UCSD-AML1 (cell line): Measurements from ENCODE around the gene MAPK1IP1L.

Experiments used
- DNase-seq: peaks from one replicate; lab custom pipeline; 2025; ENCODE audit not compliant: unreplicated experiment; lab: John Stamatoyannopoulos, UW

The MAPK1IP1L gene

GRCh38 chr14:55094292-55095157 lies 43.1 kb downstream of the MAPK1IP1L start:
- DNase-seq, result no peak

GRCh38 chr14:55097881-55098560 lies 46.6 kb downstream of the MAPK1IP1L start:
- no peak for DNase-seq

- no peak for DNase-seq
Observed at GRCh38 chr14:55098561-55098898, 47.1 kb downstream of the MAPK1IP1L start.

- DNase-seq, result no peak
Observed at GRCh38 chr14:55099756-55100155, 48.3 kb downstream of the MAPK1IP1L start.

GRCh38 chr14:55101698-55102097 lies 50.3 kb downstream of the MAPK1IP1L start:
- no peak for DNase-seq

- peak; percentile 32 for DNase-seq
Observed at GRCh38 chr14:55102141-55102621, 50.7 kb downstream of the MAPK1IP1L start.

- DNase-seq, result no peak
Observed at GRCh38 chr14:55103005-55103640, 51.7 kb downstream of the MAPK1IP1L start.

GRCh38 chr14:55103971-55104954 lies 52.8 kb downstream of the MAPK1IP1L start:
- DNase-seq, result peak; percentile 31

GRCh38 chr14:55105991-55106390 lies 54.5 kb downstream of the MAPK1IP1L start:
- no peak for DNase-seq

GRCh38 chr14:55107766-55108554 lies 56.5 kb downstream of the MAPK1IP1L start:
- DNase-seq, result peak; percentile 56

GRCh38 chr14:55109836-55110235 lies 58.4 kb downstream of the MAPK1IP1L start:
- no peak for DNase-seq

- DNase-seq, result no peak
Observed at GRCh38 chr14:55111122-55111708, 59.8 kb downstream of the MAPK1IP1L start.

- no peak for DNase-seq
Observed at GRCh38 chr14:55114720-55115119, 63.3 kb downstream of the MAPK1IP1L start.

GRCh38 chr14:55115460-55115859 lies 64.0 kb downstream of the MAPK1IP1L start:
- DNase-seq, result no peak

GRCh38 chr14:55115861-55116245 lies 64.4 kb downstream of the MAPK1IP1L start:
- DNase-seq, result no peak

GRCh38 chr14:55116246-55117030 lies 65.0 kb downstream of the MAPK1IP1L start:
- no peak for DNase-seq

GRCh38 chr14:55117803-55118441 lies 66.5 kb downstream of the MAPK1IP1L start:
- peak; percentile 23 for DNase-seq

- DNase-seq, result no peak
Observed at GRCh38 chr14:55118761-55119160, 67.3 kb downstream of the MAPK1IP1L start.
